ENCODE results near the gene C7orf25.
A peak's percentile ranks its signal among the peaks of the same experiment; 100 is the strongest.
"Not testable (repeated sequence)": the region's sequence is repeated elsewhere in the genome, so short reads cannot be mapped to it uniquely, and the experiment has no call there.

C7orf25 gene

GRCh38 chr7:42914421-42915045, 2.7 kb upstream of the C7orf25 start:
- Mint-ChIP-seq H3K27ac (peak overlapping the region; percentile 83), H3K4me1 (peaks cover 61% of the 10 kb centered on the region), H3K27me3 (no peaks in the 10 kb centered on the region), H3K9me3 (no peaks in the 10 kb centered on the region), H3K4me3 (peak overlapping the region; percentile 3), H3K36me3 (ENCODE audit: low read depth) (peaks cover 60% of the 10 kb centered on the region)
- no peak for DNase-seq
- ATAC-seq = no peak

GRCh38 chr7:42914009-42914408, 2.1 kb upstream of the C7orf25 start:
- peaks cover 65% of the 10 kb centered on the region for H3K4me1 Mint-ChIP-seq
- DNase-seq = no peak
- peak overlapping the region; percentile 83 for H3K27ac Mint-ChIP-seq
- no peaks in the 10 kb centered on the region for H3K27me3 Mint-ChIP-seq
- no peaks in the 10 kb centered on the region for H3K9me3 Mint-ChIP-seq
- H3K36me3 Mint-ChIP-seq (ENCODE audit: low read depth) = peaks cover 56% of the 10 kb centered on the region
- H3K4me3 Mint-ChIP-seq = peak overlapping the region; percentile 19
- no peak for ATAC-seq

- Mint-ChIP-seq H3K4me1 (peaks cover 69% of the 10 kb centered on the region), H3K27ac (peak overlapping the region; percentile 83), H3K9me3 (no peaks in the 10 kb centered on the region), H3K27me3 (no peaks in the 10 kb centered on the region), H3K36me3 (ENCODE audit: low read depth) (peaks cover 54% of the 10 kb centered on the region), H3K4me3 (peak overlapping the region; percentile 19)
- no peak for DNase-seq
- ATAC-seq = peak; percentile 44
Observed at GRCh38 chr7:42913591-42913990, 1.7 kb upstream of the C7orf25 start.

- DNase-seq (no peak), ATAC-seq (no peak)
- Mint-ChIP-seq H3K4me3 (peak overlapping the region; percentile 94), H3K36me3 (ENCODE audit: low read depth) (peaks cover 32% of the 10 kb centered on the region), H3K27me3 (no peaks in the 10 kb centered on the region), H3K27ac (no peak overlapping the region), H3K4me1 (peaks cover 70% of the 10 kb centered on the region), H3K9me3 (peaks cover 6% of the 10 kb centered on the region)
Observed at GRCh38 chr7:42910306-42910705, 1.6 kb downstream of the C7orf25 start.

- peaks cover 40% of the 10 kb centered on the region for H3K4me1 Mint-ChIP-seq
- peaks cover 6% of the 10 kb centered on the region for H3K9me3 Mint-ChIP-seq
- DNase-seq = no peak
- ATAC-seq = no peak
- H3K36me3 Mint-ChIP-seq (ENCODE audit: low read depth) = peaks cover 18% of the 10 kb centered on the region
- no peaks in the 10 kb centered on the region for H3K27me3 Mint-ChIP-seq
- no peak overlapping the region for H3K4me3 Mint-ChIP-seq
- no peak overlapping the region for H3K27ac Mint-ChIP-seq
Observed at GRCh38 chr7:42907316-42907715, 4.6 kb downstream of the C7orf25 start.

- ATAC-seq (no peak), DNase-seq (no peak)
- no peak overlapping the region for H3K4me3 Mint-ChIP-seq
- H3K27me3 Mint-ChIP-seq = no peaks in the 10 kb centered on the region
- no peak overlapping the region for H3K27ac Mint-ChIP-seq
- peaks cover 35% of the 10 kb centered on the region for H3K4me1 Mint-ChIP-seq
- H3K9me3 Mint-ChIP-seq = peaks cover 6% of the 10 kb centered on the region
- H3K36me3 Mint-ChIP-seq (ENCODE audit: low read depth) = peaks cover 18% of the 10 kb centered on the region
Observed at GRCh38 chr7:42906181-42906580, 5.7 kb downstream of the C7orf25 start.

- ATAC-seq (no peak), DNase-seq (no peak)
- Mint-ChIP-seq H3K27me3 (no peaks in the 10 kb centered on the region), H3K9me3 (peaks cover 3% of the 10 kb centered on the region), H3K4me3 (no peak overlapping the region), H3K36me3 (ENCODE audit: low read depth) (no peaks in the 10 kb centered on the region), H3K27ac (no peak overlapping the region), H3K4me1 (no peaks in the 10 kb centered on the region)
Observed at GRCh38 chr7:42902331-42902730, 9.5 kb downstream of the C7orf25 start.

GRCh38 chr7:42900842-42901241, 11.0 kb downstream of the C7orf25 start:
- H3K36me3 Mint-ChIP-seq (ENCODE audit: low read depth) = peaks cover 2% of the 10 kb centered on the region
- no peaks in the 10 kb centered on the region for H3K27me3 Mint-ChIP-seq
- H3K9me3 Mint-ChIP-seq = peaks cover 4% of the 10 kb centered on the region
- no peak for DNase-seq
- no peak for ATAC-seq
- no peak overlapping the region for H3K4me3 Mint-ChIP-seq
- no peaks in the 10 kb centered on the region for H3K4me1 Mint-ChIP-seq
- no peak overlapping the region for H3K27ac Mint-ChIP-seq

- Mint-ChIP-seq H3K27me3 (peaks cover 2% of the 10 kb centered on the region), H3K27ac (no peak overlapping the region), H3K36me3 (ENCODE audit: low read depth) (peaks cover 14% of the 10 kb centered on the region), H3K4me1 (peaks cover 6% of the 10 kb centered on the region), H3K4me3 (no peak overlapping the region), H3K9me3 (peaks cover 19% of the 10 kb centered on the region)
- DNase-seq = no peak
- no peak for ATAC-seq
Observed at GRCh38 chr7:42893346-42894240, 18.3 kb downstream of the C7orf25 start.

- Mint-ChIP-seq H3K27ac (no peak overlapping the region), H3K36me3 (ENCODE audit: low read depth) (no peaks in the 10 kb centered on the region), H3K4me3 (peak overlapping the region; percentile 77), H3K9me3 (no peaks in the 10 kb centered on the region), H3K4me1 (peaks cover 21% of the 10 kb centered on the region), H3K27me3 (peaks cover 7% of the 10 kb centered on the region)
- DNase-seq (no peak), ATAC-seq (no peak)
Observed at GRCh38 chr7:42886893-42887505, 24.9 kb downstream of the C7orf25 start.

GRCh38 chr7:42886129-42886528, 25.7 kb downstream of the C7orf25 start:
- H3K9me3 Mint-ChIP-seq = no peaks in the 10 kb centered on the region
- no peak overlapping the region for H3K27ac Mint-ChIP-seq
- no peak for DNase-seq

GRCh38 chr7:42885183-42885582, 26.7 kb downstream of the C7orf25 start:
- H3K27ac Mint-ChIP-seq; DNase-seq; H3K9me3 Mint-ChIP-seq; H3K27me3 Mint-ChIP-seq; H3K4me3 Mint-ChIP-seq; ATAC-seq; H3K36me3 Mint-ChIP-seq (ENCODE audit: low read depth): not testable (repeated sequence)
- H3K4me1 Mint-ChIP-seq = peaks cover 21% of the 10 kb centered on the region

More at GRCh38 chr7:42886129-42886528, 25.7 kb downstream of the C7orf25 start:
- Mint-ChIP-seq H3K4me1 (peaks cover 21% of the 10 kb centered on the region), H3K36me3 (ENCODE audit: low read depth) (no peaks in the 10 kb centered on the region), H3K27me3 (peaks cover 7% of the 10 kb centered on the region), H3K4me3 (no peak overlapping the region)
- ATAC-seq = no peak

GRCh38 chr7:42883950-42884349, 27.9 kb downstream of the C7orf25 start:
- DNase-seq (no peak), ATAC-seq (no peak)
- no peak overlapping the region for H3K4me3 Mint-ChIP-seq
- H3K27ac Mint-ChIP-seq = no peak overlapping the region
- peaks cover 7% of the 10 kb centered on the region for H3K27me3 Mint-ChIP-seq
- no peaks in the 10 kb centered on the region for H3K9me3 Mint-ChIP-seq
- H3K4me1 Mint-ChIP-seq = peaks cover 17% of the 10 kb centered on the region
- no peaks in the 10 kb centered on the region for H3K36me3 Mint-ChIP-seq (ENCODE audit: low read depth)

GRCh38 chr7:42880392-42880791, 31.5 kb downstream of the C7orf25 start:
- Mint-ChIP-seq H3K36me3 (ENCODE audit: low read depth) (no peaks in the 10 kb centered on the region), H3K4me1 (no peaks in the 10 kb centered on the region), H3K27ac (no peak overlapping the region), H3K9me3 (no peaks in the 10 kb centered on the region), H3K27me3 (peaks cover 7% of the 10 kb centered on the region), H3K4me3 (no peak overlapping the region)
- ATAC-seq = no peak
- no peak for DNase-seq

- H3K4me1 Mint-ChIP-seq = no peaks in the 10 kb centered on the region
- no peaks in the 10 kb centered on the region for H3K9me3 Mint-ChIP-seq
- no peak overlapping the region for H3K27ac Mint-ChIP-seq
- no peak overlapping the region for H3K4me3 Mint-ChIP-seq
- DNase-seq (no peak), ATAC-seq (no peak)
- peaks cover 7% of the 10 kb centered on the region for H3K27me3 Mint-ChIP-seq
- no peaks in the 10 kb centered on the region for H3K36me3 Mint-ChIP-seq (ENCODE audit: low read depth)
Observed at GRCh38 chr7:42878303-42878702, 33.6 kb downstream of the C7orf25 start.

All from activated naive CD8-positive, alpha-beta T cell treated with anti-CD3 and anti-CD28 coated beads, Interleukin-2, amount 50 U/mL, for 24 hours (primary cell).